HG02610 (cell line): ENCODE results near the gene BCAS3.

ENCODE experiments used
- ATAC-seq: cut with Tn5 transposase; IDR thresholded peaks from one replicate; pipeline ENCODE4 v1.9.1; 2021; ENCODE audit warnings: mild to moderate bottlenecking, moderate library complexity; ENCODE audit not compliant: unreplicated experiment

The BCAS3 gene

GRCh38 chr17:61401389-61402072 lies 723.9 kb downstream of the BCAS3 start:
- no peak for ATAC-seq

GRCh38 chr17:61402073-61402541 lies 724.5 kb downstream of the BCAS3 start:
- ATAC-seq = no peak

GRCh38 chr17:61402978-61403800 lies 725.5 kb downstream of the BCAS3 start:
- no peak for ATAC-seq

DNA sequence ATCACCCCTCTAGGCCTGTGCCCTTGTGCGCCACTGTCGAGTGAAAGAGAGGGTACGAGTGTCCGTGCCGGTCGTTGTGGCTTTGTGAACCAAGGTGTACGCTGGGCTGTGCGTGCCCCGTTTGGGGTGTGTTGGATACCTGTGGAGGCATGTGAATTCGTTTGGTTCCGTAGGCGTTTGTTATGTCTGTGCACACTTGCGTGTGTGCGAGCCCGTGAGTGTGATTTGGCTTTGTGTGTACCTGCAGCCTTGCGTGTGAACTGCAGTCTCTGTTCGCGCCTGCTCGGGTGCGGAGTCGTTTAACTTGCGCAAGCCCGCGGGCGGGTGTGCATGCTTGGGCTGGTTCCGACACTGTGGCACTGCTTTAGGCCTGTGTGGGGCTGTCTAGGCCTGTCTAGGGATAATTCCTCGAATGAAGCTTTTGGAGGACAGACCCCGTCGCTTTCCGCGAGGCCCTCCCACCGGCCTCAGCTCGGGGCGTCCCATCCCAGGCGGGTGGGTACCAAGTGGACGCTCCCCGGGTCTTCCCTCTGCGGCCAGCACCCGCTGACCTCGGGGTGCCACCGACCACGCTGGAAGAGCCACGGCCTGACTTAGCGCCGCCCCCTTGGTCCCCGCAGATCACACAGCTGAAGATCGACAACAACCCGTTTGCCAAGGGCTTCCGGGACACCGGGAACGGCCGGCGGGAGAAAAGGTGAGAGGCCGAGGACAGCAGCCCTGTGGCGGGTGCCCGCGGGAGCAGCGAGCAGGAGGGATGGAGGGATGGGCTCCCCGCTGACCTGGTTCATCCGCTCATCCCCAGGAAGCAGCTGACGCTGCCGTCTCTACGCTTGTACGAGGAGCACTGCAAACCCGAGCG lies 726.4 kb downstream of the BCAS3 start:
- ATAC-seq = no peak

GRCh38 chr17:61404663-61404912 lies 726.9 kb downstream of the BCAS3 start:
- no peak for ATAC-seq

- ATAC-seq = no peak
Measured at GRCh38 chr17:61404913-61405685, 727.4 kb downstream of the BCAS3 start.

- ATAC-seq = no peak
Measured at GRCh38 chr17:61405686-61406536, 728.3 kb downstream of the BCAS3 start.

GRCh38 chr17:61406537-61406845 lies 728.8 kb downstream of the BCAS3 start:
- no peak for ATAC-seq

GRCh38 chr17:61406971-61407911 lies 729.6 kb downstream of the BCAS3 start:
- ATAC-seq = no peak

- no peak for ATAC-seq
Measured at GRCh38 chr17:61408151-61409041, 730.7 kb downstream of the BCAS3 start.

- ATAC-seq = no peak
Measured at GRCh38 chr17:61409301-61410112, 731.9 kb downstream of the BCAS3 start.

GRCh38 chr17:61410141-61411010 lies 732.7 kb downstream of the BCAS3 start:
- no peak for ATAC-seq

GRCh38 chr17:61411011-61411260 lies 733.3 kb downstream of the BCAS3 start:
- ATAC-seq = no peak

DNA sequence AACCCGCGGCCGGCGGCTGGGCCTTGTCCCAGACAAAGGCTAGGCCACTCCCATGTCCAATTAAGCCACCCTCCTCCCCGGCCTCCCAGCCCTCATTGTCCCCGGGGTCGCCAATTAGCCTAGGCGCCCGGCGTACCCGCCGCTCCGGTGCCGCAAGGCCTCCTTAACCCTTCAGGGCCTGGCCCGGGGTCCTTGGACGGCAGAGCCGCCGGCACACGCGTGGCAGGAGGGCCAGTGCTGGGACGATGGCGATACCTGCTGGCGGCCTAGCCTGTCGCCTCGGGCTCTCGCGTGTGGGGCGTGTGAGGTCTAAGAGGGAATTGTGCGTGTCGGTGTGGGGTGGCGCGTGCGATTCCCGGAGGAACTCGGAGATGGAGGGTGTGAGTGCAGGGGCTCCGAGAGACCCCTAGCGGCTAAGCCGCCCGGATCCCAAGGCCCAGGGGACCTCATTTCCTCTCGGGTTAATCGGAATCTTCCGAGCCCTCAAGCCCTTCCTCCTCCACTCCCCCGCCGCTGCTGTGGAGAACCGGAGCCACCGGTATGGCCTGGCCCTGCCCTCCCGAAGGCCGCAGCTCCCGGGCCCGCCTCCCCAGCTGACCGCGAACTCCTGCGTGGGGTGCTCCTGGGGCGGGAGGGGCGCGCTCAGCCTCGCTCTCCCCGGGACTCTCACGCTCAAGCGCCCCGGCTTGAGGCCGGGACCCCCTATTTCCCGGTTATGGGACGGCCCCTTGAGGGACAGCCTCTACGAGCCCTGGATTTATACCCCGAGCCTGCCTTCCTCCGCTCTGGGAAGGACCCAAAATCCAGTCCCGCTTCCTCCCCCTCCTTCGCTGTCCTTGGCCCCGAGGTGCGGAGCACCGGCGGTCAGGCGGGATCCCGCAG lies 733.9 kb downstream of the BCAS3 start:
- no peak for ATAC-seq

DNA sequence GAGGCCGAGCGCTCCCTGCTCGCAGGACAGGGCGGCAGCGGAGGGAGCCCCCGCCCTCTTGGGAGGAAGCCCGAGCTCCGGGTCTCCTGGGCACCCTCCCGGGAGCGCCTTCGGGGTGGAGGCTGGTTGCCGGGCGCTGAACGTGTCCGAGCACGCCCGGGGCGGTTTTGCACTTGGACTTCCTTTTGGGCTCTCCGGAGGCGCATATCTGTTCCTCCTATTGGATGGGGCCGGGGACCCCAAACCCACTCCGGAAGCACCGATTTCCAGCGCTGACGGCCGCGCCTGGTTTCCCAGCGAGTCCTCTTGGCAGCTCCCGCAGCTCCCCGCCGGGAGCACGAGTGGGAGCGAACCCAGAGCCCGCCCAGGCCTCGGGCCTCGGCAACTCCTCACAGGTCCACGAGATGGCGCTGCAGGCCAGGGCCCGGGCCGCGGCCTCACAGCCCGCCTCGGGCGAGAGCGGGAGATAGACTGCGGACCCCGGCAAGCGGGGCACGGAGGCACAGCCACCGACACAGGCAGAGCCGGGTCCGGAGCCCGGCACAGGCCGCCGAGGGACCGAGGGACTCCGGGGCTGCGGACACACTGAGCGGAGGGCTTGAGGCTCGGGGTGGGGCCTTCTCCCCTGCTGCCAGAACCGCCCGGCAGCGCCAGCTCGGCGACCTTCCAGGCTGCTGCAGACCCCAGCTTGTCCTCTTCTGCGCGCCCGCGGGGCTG lies 734.6 kb downstream of the BCAS3 start:
- peak; percentile 66 for ATAC-seq
